Kidney epithelial cell (primary cell): ENCODE results near the gene SH3BP2. TPM values are rescaled to one million over a fixed set of nuclear protein-coding genes. Genes with fewer than 3 reads are reported as not detected.

Experiments used
- DNase-seq: peaks from one replicate; pipeline ENCODE4 v3.0.0-alpha.2; 2010; ENCODE audit warnings: low read depth
- H3K27me3 ChIP-seq: 2 replicates; pipeline ENCODE4 v1.6.0; 2011; ENCODE audit warnings: low read length; ENCODE audit not compliant: control insufficient read depth, insufficient read depth
- H3K36me3 ChIP-seq: 2 replicates; pipeline ENCODE4 v1.5.1; 2011; ENCODE audit warnings: low read length; ENCODE audit not compliant: control insufficient read depth, insufficient read depth
- H3K4me3 ChIP-seq: 2 replicates; pipeline ENCODE4 v1.5.1; 2011; ENCODE audit warnings: low read depth, mild to moderate bottlenecking, control low read depth, low read length
- total RNA-seq: library from RNA; depleted of rRNA; stranded (reverse); fragments of >200 nt; gene quantifications from 2 replicates; pipeline ENCODE4 v1.2.3, GENCODE V29; 2015
- TF ChIP-seq, protein P1 (sequence below): IDR thresholded peaks from 2 replicates; pipeline ENCODE4 v1.5.1; 2011; ENCODE audit warnings: mild to moderate bottlenecking, moderate library complexity, low read length, control low read depth, inconsistent platforms; ENCODE audit not compliant: insufficient read depth, poor library complexity, severe bottlenecking

Gene SH3BP2
- total RNA-seq, 1 donor from 2014 or later: 62.7 TPM

GRCh38 chr4:2798399-2799223 lies 5.7 kb downstream of the SH3BP2 start:
- no peak for DNase-seq
- Histone ChIP-seq H3K36me3 (no peaks in the 10 kb centered on the region), H3K27me3 (no peaks in the 10 kb centered on the region), H3K4me3 (no peak overlapping the region)
- TF ChIP-seq, protein P1, sequence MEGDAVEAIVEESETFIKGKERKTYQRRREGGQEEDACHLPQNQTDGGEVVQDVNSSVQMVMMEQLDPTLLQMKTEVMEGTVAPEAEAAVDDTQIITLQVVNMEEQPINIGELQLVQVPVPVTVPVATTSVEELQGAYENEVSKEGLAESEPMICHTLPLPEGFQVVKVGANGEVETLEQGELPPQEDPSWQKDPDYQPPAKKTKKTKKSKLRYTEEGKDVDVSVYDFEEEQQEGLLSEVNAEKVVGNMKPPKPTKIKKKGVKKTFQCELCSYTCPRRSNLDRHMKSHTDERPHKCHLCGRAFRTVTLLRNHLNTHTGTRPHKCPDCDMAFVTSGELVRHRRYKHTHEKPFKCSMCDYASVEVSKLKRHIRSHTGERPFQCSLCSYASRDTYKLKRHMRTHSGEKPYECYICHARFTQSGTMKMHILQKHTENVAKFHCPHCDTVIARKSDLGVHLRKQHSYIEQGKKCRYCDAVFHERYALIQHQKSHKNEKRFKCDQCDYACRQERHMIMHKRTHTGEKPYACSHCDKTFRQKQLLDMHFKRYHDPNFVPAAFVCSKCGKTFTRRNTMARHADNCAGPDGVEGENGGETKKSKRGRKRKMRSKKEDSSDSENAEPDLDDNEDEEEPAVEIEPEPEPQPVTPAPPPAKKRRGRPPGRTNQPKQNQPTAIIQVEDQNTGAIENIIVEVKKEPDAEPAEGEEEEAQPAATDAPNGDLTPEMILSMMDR: no peak

DNA sequence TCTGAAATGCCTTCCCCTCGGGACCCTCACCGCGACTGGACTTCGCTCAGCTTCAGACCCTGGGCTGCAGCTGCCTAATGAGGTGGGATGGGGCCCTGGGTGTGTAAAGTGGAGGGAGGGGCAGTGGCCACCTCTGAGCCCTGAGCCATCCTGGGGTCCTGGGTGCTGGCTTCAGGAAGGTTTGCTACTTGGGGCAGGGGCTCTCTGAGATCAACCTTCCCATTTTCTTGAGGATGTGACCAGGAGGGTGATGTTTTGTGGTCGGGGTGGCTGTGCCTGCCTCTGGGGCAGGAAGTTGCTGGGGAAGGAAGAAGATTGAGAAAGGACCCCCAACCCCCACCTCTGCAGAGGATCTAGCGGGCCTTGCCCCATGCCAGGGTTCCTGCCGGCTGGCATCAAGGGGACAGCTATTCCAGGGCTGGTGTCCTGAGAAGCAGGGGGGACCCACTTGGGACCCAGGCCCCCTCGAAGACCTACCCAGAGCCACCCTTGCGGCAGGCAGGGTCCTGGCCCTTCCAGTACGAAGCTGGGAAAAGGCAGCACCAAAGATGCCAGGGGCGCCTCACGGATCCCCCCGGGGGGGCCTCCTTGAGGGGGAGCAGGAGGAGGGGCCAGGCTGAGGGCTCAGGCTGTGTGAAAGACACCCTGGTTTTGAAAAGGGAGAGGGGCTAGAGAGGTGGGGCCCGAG lies 6.5 kb downstream of the SH3BP2 start:
- TF ChIP-seq, protein P1: no peak
- DNase-seq: no peak
- Histone ChIP-seq H3K36me3 (no peaks in the 10 kb centered on the region), H3K27me3 (no peaks in the 10 kb centered on the region), H3K4me3 (no peak overlapping the region)

DNA sequence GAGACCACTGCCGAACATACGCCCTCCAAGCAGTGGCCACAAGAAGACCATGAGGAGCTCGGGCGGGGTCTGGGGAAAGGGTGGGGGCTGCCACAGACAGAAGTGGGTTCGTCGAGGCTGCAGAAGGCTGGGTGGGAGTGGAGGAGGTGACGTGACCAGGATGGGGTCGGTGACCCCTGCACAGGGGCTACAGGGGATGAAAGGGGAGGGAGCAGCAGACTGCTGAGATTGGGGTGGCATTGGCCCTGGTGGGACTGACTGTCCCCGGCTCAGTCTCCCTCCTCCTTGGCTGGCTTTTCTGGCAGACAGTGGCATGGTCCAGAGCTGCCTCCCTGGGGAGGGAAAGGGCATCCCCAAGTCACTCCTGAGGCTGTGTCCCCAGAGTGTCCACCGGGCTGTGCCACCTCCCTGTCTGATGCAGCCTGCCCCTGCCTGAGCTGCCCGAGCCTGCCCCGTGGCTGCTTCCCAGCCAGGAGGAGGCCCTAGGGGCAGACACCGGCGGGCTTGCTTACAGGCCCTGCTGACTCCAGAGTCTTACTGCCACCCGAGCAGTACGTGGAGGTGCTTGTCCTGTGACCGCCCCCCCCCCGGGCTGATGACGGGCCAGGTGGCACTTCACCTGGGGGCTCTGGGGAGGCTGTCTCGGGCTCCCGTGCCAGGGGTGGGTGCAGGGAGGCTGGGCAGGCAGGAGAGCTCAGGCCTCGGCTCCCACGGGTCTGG lies 7.2 kb downstream of the SH3BP2 start:
- DNase-seq: no peak
- H3K27me3 ChIP-seq: no peaks in the 10 kb centered on the region
- no peaks in the 10 kb centered on the region for H3K36me3 ChIP-seq
- TF ChIP-seq, protein P1: no peak
- H3K4me3 ChIP-seq: no peak overlapping the region

- no peaks in the 10 kb centered on the region for H3K27me3 ChIP-seq
- no peaks in the 10 kb centered on the region for H3K36me3 ChIP-seq
- DNase-seq: no peak
- H3K4me3 ChIP-seq: no peak overlapping the region
- TF ChIP-seq, protein P1: no peak
Observed at GRCh38 chr4:2800691-2801596, 8.1 kb downstream of the SH3BP2 start.

DNA sequence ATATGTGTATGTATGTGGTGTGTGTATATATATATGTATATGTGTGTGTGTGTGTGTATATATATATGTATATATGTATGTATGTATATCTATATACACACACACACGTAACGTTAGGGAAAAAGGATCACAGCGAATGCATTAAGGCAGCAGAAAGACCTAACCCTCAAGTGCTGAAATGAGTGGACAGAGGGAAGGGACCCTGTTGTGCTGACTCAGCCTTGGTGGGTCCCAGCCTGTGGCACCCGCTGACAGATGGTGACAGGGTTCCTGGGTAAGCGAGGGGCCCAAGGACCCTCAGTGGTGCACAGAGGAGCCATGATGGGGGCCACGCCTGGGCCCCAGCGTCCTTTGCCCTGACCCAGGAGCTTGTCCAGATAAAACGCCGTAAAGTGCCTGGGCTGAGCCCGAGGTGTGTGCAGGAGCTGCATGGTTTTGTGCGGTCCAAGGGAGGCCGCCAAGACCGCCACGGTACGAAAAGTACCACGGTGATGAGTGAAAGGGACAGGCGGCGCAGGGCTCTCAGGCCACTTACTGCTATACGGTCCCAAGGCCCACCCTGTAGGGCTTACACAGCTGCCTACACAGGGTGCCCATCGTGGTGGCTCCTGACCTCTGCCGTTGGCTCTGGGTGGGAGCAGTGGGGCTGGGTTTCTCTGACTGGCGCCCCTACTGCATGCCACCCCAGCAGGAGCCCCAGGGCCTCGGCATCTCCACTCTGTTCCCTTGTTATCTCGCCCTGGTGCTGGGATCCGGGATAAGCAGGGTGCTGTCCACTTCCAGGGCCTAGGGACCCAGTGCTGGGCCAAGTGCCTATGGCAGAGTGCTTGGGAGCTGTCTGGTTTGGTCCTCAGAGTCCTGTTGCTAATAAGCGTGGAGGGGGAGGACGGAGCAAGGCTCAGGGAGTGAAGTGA lies 10.0 kb downstream of the SH3BP2 start:
- Histone ChIP-seq H3K36me3 (peaks cover 1% of the 10 kb centered on the region), H3K4me3 (no peak overlapping the region), H3K27me3 (no peaks in the 10 kb centered on the region)
- no peak for DNase-seq
- TF ChIP-seq, protein P1: no peak
